ENCODE measurements around the gene METTL9.
A peak's percentile ranks its signal among the peaks of the same experiment; 100 is the strongest.
"Not testable (repeated sequence)": the region's sequence is repeated elsewhere in the genome, so short reads cannot be mapped to it uniquely, and the experiment has no call there.

Gene METTL9

GRCh38 chr16:21574372-21574771, 25.0 kb upstream of the METTL9 start:
- no peak for DNase-seq

- not testable (repeated sequence) for DNase-seq
Observed at GRCh38 chr16:21576323-21576722, 23.1 kb upstream of the METTL9 start.

- DNase-seq = not testable (repeated sequence)
Observed at GRCh38 chr16:21577487-21577886, 21.9 kb upstream of the METTL9 start.

DNA sequence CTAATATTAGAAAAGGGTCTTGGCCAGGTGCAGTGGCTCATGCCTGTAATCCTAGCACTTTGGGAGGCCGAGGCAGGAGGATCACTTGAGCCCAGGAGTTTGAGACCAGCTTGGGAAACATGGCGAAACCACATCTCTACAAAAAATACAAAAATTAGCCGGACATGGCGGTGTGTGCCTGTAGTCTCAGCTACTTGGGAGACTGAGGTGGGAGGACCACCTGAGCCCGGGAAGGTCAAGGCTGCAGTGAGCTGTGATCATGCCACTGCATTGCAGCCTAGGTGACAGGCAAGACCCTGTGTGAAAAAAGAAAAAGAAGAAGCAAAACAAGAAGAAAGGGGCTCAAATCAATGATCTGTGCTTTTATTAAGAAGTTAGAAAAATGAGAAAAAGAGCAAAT, 21.1 kb upstream of the METTL9 start:
- DNase-seq = not testable (repeated sequence)

DNA sequence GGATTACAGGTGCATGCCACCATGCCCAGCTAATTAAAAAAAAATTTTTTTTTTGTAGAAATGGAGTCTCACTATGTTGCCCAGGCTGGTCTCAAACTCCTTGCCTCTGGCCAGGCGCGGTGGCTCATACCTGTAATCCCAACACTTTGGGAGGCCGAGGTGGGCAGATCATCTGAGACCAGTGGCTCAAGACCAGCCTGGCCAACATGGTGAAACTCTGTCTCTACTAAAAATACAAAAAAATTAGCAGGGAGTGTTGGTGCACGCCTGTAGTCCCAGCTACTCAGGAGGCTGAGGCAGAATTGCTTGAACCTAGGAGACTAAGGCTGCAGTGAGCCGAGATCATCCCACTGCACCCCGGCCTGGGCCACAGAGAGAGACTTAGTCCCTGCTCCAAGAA, 19.2 kb upstream of the METTL9 start:
- DNase-seq = not testable (repeated sequence)

DNA sequence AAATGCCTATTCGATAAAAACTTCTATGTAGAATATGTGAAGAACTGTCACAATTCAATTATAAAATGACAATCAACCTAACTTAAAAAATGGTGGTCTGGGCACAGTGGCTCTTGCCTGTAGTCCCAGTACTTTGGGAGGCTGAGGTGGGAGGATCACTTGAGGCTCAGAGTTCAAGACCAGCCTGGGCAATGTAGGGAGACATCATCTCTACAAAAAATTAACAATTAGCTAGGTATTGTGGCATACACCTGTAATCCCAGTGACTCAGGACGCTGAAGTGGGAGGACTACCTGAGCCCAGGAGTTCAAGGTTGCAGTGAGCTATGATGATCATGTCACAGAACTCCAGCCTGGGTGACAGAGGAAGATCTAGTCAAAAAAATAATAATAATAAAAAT, 18.6 kb upstream of the METTL9 start:
- DNase-seq = no peak

GRCh38 chr16:21584817-21585216, 14.6 kb upstream of the METTL9 start:
- DNase-seq = no peak

DNA sequence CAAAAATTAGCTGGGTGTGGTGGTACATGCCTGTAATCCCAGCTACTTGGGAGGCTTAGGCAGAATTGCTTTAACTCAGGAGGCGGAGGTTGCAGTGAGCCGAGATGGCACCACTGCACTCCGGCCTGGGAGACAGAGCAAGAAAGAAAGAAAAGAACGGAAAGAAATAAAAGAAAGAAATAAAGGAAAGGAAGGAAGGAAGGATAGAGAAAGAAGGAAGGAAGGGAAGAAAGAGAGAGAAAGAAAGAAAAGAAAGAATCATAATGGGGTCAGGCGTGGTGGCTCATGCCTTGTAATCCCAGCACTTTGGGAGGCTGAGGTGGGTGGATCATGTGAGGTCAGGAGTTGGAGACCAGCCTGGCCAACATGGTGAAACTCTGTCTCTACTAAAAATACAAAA, 10.8 kb upstream of the METTL9 start:
- not testable (repeated sequence) for DNase-seq

DNA sequence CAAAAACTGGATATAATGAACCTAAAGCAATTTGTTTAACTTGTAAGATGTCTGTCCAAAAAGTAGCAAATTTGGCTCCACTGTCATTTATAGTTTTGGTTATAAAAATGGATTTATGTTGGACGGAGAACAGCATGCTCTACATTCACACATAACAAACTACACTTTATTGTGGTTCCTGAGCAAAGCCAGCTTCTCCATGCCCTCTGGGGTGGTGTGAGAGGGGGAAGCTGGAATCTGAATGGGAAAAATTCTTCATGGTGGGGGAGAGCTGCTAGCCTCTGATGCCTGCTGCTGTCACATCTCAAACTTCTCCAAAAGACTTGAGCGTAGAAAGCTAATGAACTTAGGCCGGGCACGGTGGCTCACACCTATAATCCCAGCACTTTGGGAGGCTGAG, 9.8 kb upstream of the METTL9 start:
- no peak for DNase-seq

GRCh38 chr16:21590287-21590686, 9.1 kb upstream of the METTL9 start:
- DNase-seq = peak; percentile 88 to 93

- peak; percentile 64 to 76 for DNase-seq
Observed at GRCh38 chr16:21590796-21591195, 8.6 kb upstream of the METTL9 start.

- DNase-seq = no peak
Observed at GRCh38 chr16:21592191-21592590, 7.2 kb upstream of the METTL9 start.

DNA sequence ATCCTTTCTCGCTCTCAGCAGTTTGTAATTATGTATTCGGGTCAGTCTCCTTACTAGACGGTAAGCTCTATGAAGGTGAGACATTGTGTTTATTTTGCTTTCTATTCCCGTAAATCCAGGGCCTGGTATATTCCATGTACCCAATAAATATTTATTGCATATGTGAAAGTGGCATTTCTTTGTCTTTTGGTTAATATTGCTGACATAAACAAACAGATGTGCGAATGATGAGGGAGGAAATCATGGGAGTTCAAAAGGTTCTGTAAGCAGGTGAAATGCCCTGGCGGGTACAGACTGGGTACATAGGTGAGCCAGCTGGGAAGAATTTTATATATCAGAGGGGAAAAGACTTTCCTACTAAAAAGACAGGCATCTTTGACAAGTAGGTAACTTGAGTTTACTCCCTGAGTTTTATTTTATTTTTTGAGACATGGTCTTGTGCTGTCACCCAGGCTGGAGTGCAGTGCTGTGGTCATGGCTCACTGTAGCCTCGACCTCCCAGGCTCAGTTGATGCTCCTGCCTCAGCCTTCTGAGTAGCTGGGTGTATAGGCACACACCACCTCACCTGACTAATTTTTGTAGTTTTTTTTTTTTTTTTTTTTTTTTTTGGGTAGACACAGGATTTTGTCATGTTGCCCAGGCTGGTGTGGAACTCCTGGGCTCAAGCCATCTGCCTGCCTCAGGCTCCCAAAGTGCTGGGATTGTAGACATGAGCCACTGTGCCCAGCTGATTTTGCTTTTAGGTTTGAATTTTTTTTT, 5.7 kb upstream of the METTL9 start:
- no peak for DNase-seq

- DNase-seq = no peak
Observed at GRCh38 chr16:21597561-21598030, 1.8 kb upstream of the METTL9 start.

DNA sequence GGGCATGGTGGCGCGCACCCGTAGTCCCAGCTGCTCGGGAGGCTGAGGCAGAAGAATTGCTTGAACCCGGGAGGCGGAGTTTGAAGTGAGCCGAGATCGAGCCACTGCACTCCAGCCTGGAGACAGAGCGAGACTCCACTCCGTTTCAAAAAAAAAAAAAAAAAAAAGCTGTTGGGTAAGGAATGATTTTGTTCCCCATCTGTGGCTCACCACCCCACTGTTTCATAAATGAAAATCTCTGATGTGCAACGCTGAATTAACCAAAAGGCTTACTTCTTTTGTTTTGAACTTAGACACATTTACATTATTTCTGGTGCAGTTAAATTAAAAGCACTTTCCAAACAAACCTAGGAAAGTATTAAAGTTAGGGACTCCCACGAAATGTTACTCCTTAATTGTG, 1.2 kb upstream of the METTL9 start:
- no peak for DNase-seq

DNA sequence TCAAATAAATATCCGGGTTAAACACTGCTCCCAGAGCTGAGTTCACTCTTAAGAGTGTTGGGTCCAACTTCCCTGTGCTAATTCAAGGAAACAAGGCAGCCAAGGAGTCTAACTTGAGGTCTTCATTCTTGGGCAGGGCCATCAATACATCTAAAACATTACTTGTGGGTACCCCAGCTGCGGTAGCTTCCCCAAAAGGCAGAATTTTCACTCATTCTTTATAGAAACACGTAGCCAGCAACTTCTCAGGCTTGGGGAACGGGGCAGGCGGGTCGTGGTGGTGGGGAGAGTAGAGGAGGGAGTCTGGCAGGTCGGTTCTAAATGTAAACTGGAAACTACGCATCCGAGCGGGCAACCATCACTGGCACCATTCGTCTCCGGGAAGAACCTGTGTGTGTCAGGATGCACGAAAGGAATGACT, 666 bp upstream of the METTL9 start:
- peak in 1 of 2 experiments; percentile 22 for DNase-seq

- DNase-seq = peak; percentile 55 to 64
Observed at GRCh38 chr16:21600031-21600773, 825 bp downstream of the METTL9 start.

- no peak for DNase-seq
Observed at GRCh38 chr16:21602785-21603184, 3.4 kb downstream of the METTL9 start.

- peak; percentile 40 to 54 for DNase-seq
Observed at GRCh38 chr16:21603928-21604327, 4.6 kb downstream of the METTL9 start.

GRCh38 chr16:21605848-21606247, 6.5 kb downstream of the METTL9 start:
- DNase-seq = not testable (repeated sequence)

DNA sequence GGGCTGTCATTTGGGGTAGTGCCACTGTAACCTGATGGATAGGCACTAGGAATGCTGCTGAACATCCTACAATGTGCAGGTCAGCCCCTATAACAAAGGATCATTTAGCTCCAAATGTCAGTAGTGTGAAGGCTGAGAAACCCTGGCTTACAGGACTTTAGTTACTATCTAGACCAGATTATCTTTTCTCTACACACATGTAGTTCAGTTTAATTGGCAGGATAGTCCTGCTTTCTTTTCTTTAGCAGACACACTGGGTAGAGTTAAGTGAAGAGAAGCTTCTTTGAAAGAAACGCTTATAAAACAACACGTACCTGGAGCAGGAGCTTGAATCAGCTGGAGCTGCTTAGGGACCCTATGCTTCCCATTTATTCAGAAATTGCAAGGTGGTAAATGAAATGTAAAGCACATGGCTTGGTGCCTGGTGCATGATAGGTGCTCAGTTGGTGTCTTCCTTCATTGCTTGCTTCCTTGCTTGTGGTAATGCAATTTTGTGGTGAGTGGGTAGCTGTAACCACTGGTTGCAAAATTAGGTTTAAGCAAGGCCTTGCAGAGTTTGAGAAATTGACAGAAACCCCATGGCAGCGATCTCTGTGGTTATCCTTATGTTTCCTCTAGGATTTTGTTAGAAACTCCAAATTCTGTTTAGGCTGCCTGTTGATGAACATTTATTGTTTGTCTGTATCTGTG, 9.4 kb downstream of the METTL9 start:
- DNase-seq = peak; percentile 94 to 97

DNA sequence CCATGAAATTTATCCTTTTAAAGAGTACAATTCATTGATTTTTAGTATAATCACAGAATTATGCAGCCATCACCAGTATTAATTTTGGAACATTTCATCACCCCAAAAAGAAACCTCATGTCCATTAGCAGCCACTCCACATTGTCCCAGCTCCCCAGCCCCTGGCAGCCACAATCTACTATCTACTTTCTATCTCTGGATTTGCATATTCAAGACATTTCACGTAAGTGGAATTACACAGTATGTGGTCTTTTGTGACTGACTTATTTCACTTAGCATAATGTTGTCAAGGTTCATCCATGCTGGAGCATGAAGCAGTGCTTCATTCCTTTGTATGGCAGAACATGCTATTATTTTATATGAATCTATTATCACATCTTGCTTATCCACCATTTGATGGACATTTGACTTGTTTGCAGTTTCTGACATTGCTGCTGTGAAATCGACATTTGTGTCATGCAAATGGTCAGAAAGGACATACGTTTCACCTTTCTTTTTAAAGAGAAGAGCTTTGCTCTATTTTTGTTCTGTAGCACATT, 10.7 kb downstream of the METTL9 start:
- DNase-seq = no peak

- DNase-seq = no peak
Observed at GRCh38 chr16:21610766-21611165, 11.4 kb downstream of the METTL9 start.

Measured in AML-193 (cell line).